Fibroblast of villous mesenchyme (primary cell): ENCODE results near the gene GREM1. TPM values are rescaled to one million over a fixed set of nuclear protein-coding genes. Genes with fewer than 3 reads are reported as not detected.

ENCODE experiments used
- DNase-seq: peaks from one replicate; pipeline ENCODE4 v3.0.0-alpha.2; 2010; ENCODE audit warnings: low read depth
- H3K4me3 ChIP-seq: 2 replicates; pipeline ENCODE4 v1.5.1; 2011; ENCODE audit warnings: low read depth, mild to moderate bottlenecking, low read length
- total RNA-seq: library from RNA; depleted of rRNA; stranded (reverse); fragments of >200 nt; gene quantifications from 2 replicates; pipeline ENCODE4 v1.2.3, GENCODE V29; 2012
- TF ChIP-seq, protein P1 (sequence below): IDR thresholded peaks from 2 replicates; pipeline ENCODE4 v1.5.1; 2012; ENCODE audit warnings: low read depth, mild to moderate bottlenecking, low read length; ENCODE audit not compliant: insufficient read depth

The GREM1 gene
- total RNA-seq, 1 donor, result 613 TPM

DNA sequence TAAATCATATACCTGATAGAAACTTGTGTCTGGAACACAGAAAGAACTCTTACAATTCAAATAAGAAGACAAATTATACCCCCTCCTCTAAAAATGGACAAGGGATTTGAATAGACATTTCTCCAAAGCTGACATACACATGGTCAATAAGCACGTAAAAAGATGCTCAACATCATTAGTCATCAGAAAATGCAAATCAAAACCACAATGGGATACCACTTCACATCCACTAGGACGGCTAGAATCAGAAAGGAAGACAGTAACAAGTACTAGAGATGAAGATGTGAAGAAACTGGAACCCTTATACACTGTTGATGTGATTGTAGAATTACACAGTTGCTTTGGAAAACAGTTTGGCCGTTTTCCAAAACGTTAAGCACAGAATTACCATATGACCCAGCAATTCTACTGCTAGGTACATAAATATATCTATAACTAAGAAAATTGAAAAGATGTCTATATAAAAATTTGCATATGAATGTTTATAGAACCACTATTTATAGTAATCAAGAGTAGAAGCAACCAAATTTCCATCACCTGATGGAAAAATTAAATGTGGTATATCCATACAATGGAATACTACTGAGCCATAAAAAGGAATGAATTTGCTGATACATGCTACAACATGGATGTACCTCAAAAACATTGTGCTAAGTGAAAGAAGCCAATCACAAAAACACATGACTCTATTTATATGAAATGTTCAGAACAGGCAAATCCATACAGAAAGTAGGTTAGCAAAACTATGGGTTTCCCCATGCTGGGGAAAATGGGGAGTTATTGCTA is 60.8 kb downstream of the GREM1 start:
- H3K4me3 ChIP-seq, result no peak overlapping the region
- no peak for DNase-seq
- TF ChIP-seq, protein P1, sequence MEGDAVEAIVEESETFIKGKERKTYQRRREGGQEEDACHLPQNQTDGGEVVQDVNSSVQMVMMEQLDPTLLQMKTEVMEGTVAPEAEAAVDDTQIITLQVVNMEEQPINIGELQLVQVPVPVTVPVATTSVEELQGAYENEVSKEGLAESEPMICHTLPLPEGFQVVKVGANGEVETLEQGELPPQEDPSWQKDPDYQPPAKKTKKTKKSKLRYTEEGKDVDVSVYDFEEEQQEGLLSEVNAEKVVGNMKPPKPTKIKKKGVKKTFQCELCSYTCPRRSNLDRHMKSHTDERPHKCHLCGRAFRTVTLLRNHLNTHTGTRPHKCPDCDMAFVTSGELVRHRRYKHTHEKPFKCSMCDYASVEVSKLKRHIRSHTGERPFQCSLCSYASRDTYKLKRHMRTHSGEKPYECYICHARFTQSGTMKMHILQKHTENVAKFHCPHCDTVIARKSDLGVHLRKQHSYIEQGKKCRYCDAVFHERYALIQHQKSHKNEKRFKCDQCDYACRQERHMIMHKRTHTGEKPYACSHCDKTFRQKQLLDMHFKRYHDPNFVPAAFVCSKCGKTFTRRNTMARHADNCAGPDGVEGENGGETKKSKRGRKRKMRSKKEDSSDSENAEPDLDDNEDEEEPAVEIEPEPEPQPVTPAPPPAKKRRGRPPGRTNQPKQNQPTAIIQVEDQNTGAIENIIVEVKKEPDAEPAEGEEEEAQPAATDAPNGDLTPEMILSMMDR, result no peak

GRCh38 chr15:32781781-32782180 is 64.0 kb downstream of the GREM1 start:
- no peak overlapping the region for H3K4me3 ChIP-seq
- TF ChIP-seq, protein P1, result no peak
- DNase-seq, result peak; percentile 18

- DNase-seq, result peak; percentile 50
- no peak overlapping the region for H3K4me3 ChIP-seq
- TF ChIP-seq, protein P1, result no peak
These were observed 66.8 kb downstream of the GREM1 start for GRCh38 chr15:32784581-32784980.

DNA sequence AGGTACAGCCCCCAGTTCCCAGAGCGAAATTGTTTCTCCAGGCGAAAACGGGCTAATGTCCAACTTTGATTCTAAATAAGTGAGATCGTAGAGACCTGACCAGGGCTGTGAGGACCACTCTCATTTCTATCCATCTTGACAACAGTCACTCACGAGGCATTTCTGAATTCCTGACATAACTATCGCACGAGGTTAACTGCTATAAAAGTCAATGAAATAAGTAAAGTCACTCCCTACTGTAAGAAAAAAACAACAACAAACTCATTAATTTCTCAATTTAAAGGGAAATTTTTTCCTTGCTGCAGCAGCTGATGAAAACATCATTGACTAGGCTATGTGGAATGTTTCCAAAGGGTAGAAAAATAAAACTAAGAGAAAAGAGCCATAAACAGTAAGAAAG is 69.1 kb downstream of the GREM1 start:
- TF ChIP-seq, protein P1, result no peak
- no peak overlapping the region for H3K4me3 ChIP-seq
- peak; percentile 55 for DNase-seq

GRCh38 chr15:32787949-32788348 is 70.1 kb downstream of the GREM1 start:
- TF ChIP-seq, protein P1, result no peak
- DNase-seq, result no peak
- no peak overlapping the region for H3K4me3 ChIP-seq

DNA sequence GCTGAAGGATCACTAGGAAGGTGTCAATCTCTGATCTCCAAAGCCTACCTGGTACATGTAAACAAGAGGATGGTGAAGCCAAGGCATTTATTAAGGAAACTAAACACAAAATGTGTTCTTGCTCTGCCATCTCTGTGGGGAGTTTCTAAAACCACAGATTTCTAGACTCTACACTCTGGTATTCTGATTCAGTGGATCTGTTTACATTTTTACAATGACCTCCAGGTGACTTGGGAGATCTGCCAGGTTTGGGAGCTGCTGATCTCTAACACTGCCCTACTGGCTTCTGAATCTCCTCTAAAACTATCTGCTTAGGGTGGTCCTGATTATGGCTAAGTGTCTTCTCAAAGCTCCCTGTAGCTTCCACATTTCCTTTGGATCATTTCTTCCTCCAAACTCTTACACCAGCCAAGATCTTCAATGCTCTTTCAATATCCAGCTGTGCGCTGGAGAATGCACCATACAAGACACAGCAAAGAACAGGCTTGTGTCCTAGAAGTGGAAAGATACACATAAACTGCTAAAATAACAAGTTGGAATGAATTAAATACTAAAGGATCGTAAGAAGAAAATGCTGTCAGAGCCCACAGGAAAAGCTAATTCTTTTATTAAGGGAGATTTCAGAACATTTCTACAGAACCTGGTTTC is 72.7 kb downstream of the GREM1 start:
- TF ChIP-seq, protein P1, result no peak
- DNase-seq, result peak; percentile 46
- H3K4me3 ChIP-seq, result no peak overlapping the region

GRCh38 chr15:32792436-32792835 is 74.6 kb downstream of the GREM1 start:
- H3K4me3 ChIP-seq, result no peak overlapping the region
- TF ChIP-seq, protein P1, result no peak
- DNase-seq, result no peak
